K562 (cell line): Measurements from ENCODE around the gene CLIC3. TPM values are rescaled to one million over a fixed set of nuclear protein-coding genes. Genes with fewer than 3 reads are reported as not detected.
A peak's percentile ranks its signal among the peaks of the same experiment; 100 is the strongest.

Experiments used
- FOXA3 ChIP-seq, 2 experiments: fragments of 450-650 bp in 1 of 2; sonication (generic) in 1 of 2; formaldehyde crosslinking; IDR thresholded peaks in 1 of 2; conservative IDR thresholded peaks in 1 of 2; 2 replicates each; pipeline versions ENCODE4 v1.4.0 to v1.8.0; 2020 to 2022; ENCODE audit warnings: mild to moderate bottlenecking in 2 of 2, missing genetic modification reagents in 1 of 2
- ZBTB40 ChIP-seq, 2 experiments: fragments of 450-650 bp in 1 of 2; sonication (generic) in 1 of 2; formaldehyde crosslinking in 1 of 2; IDR thresholded peaks; 2 replicates each; pipeline versions ENCODE4 v1.7.1 to v1.9.0; 2016 to 2022; ENCODE audit warnings: inconsistent platforms in 1 of 2, mild to moderate bottlenecking in 1 of 2, missing genetic modification reagents in 1 of 2
- ZNF445 ChIP-seq: fragments of 250-450 bp; sonication (Bioruptor Pico); IDR thresholded peaks from 2 replicates; pipeline ENCODE4 v1.4.0; 2020; ENCODE audit warnings: low read depth, mild to moderate bottlenecking, moderate library complexity
- polyA plus RNA-seq, 8 experiments: library from polyadenylated mRNA; depleted of rRNA in 4 of 8; stranded (reverse) in 5 of 8; unstranded in 3 of 8; fragments of >200 nt; fragmentation: Nextera tagmentation in 2 of 8; fragmentation: Illumina TruSeq in 1 of 8; extraction: Ambion mirVana in 2 of 8; extraction: Trizol in 1 of 8; gene quantifications; 2 replicates each; pipeline versions ENCODE4 v1.2.1 to v1.2.3, GENCODE V29; 2011 to 2014; ENCODE audit warnings: inconsistent platforms in 1 of 8, missing spikeins in 1 of 8
- total RNA-seq, 7 experiments: library from RNA; depleted of rRNA in 6 of 7; stranded (reverse); fragments of >200 nt in 6 of 7; fragmentation: Illumina TruSeq in 2 of 7; extraction: Trizol in 2 of 7; gene quantifications; 2 replicates each; pipeline versions ENCODE4 v1.2.1 to v1.2.3, GENCODE V29; 2011 to 2021; ENCODE audit warnings: low replicate concordance in 1 of 7
- TF ChIP-seq, protein P1 (sequence below): sonication (generic); formaldehyde crosslinking; IDR thresholded peaks from 2 replicates; pipeline ENCODE4 v1.8.0; 2022; ENCODE audit warnings: mild to moderate bottlenecking, missing genetic modification reagents

CLIC3 gene
- total and polyA plus RNA-seq, 9 of the 15 experiments (the other 6 are each of a cell fraction or from before 2014, with no cell fraction given) = 0.27 to 0.29 TPM; not detected in 7

GRCh38 chr9:136947955-136948510 lies 48.3 kb downstream of the CLIC3 start (continued):
- TF ChIP-seq ZBTB40 (IDR thresholded peaks at IDR 0.05) (no peak), ZBTB40 (CRISPR knock-in tag; IDR thresholded peaks at IDR 0.05) (no peak), ZNF445 (CRISPR knock-in tag) (no peak), FOXA3 (CRISPR knock-in tag; conservative IDR thresholded peaks at IDR 0.05 in 1 of 2, IDR thresholded peaks at IDR 0.05 in 1 of 2) (0 out of 4 replicates have a peak, but pooled peaks of 1 of the 2 experiments have one; percentile 40)
- TF ChIP-seq, protein P1, sequence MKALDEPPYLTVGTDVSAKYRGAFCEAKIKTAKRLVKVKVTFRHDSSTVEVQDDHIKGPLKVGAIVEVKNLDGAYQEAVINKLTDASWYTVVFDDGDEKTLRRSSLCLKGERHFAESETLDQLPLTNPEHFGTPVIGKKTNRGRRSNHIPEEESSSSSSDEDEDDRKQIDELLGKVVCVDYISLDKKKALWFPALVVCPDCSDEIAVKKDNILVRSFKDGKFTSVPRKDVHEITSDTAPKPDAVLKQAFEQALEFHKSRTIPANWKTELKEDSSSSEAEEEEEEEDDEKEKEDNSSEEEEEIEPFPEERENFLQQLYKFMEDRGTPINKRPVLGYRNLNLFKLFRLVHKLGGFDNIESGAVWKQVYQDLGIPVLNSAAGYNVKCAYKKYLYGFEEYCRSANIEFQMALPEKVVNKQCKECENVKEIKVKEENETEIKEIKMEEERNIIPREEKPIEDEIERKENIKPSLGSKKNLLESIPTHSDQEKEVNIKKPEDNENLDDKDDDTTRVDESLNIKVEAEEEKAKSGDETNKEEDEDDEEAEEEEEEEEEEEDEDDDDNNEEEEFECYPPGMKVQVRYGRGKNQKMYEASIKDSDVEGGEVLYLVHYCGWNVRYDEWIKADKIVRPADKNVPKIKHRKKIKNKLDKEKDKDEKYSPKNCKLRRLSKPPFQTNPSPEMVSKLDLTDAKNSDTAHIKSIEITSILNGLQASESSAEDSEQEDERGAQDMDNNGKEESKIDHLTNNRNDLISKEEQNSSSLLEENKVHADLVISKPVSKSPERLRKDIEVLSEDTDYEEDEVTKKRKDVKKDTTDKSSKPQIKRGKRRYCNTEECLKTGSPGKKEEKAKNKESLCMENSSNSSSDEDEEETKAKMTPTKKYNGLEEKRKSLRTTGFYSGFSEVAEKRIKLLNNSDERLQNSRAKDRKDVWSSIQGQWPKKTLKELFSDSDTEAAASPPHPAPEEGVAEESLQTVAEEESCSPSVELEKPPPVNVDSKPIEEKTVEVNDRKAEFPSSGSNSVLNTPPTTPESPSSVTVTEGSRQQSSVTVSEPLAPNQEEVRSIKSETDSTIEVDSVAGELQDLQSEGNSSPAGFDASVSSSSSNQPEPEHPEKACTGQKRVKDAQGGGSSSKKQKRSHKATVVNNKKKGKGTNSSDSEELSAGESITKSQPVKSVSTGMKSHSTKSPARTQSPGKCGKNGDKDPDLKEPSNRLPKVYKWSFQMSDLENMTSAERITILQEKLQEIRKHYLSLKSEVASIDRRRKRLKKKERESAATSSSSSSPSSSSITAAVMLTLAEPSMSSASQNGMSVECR (CRISPR knock-in tag) = 0 out of 2 replicates have a peak, but pooled peaks have one; percentile 48
